Chondrocyte (in vitro differentiated cells): ENCODE data around the gene OTOGL. TPM values are rescaled to one million over a fixed set of nuclear protein-coding genes. Genes with fewer than 3 reads are reported as not detected.

Source experiments
- DNase-seq: peaks from one replicate; pipeline ENCODE4 v3.0.0; 2021; ENCODE audit warnings: mixed read lengths, low spot score
- H3K27ac Mint-ChIP-seq: one replicate; pipeline ENCODE4 v1.8.0; 2021; ENCODE audit warnings: mild to moderate bottlenecking, moderate library complexity, mixed read lengths; ENCODE audit not compliant: unreplicated experiment
- H3K27me3 Mint-ChIP-seq: 2 replicates; pipeline ENCODE4 v1.8.0; 2021; ENCODE audit warnings: low read depth, mixed read lengths
- H3K36me3 Mint-ChIP-seq: 2 replicates; pipeline ENCODE4 v1.8.0; 2021; ENCODE audit warnings: low read depth, mixed read lengths
- H3K4me1 Mint-ChIP-seq: 2 replicates; pipeline ENCODE4 v1.8.0; 2021; ENCODE audit warnings: low read depth, mild to moderate bottlenecking, mixed read lengths
- H3K4me3 Mint-ChIP-seq: one replicate; pipeline ENCODE4 v1.8.0; 2021; ENCODE audit warnings: mild to moderate bottlenecking, moderate library complexity, mixed read lengths; ENCODE audit not compliant: unreplicated experiment
- H3K9me3 Mint-ChIP-seq: 2 replicates; pipeline ENCODE4 v1.8.0; 2021; ENCODE audit warnings: low read depth, mixed read lengths
- total RNA-seq: library from RNA; stranded (reverse); gene quantifications from 3 replicates; pipeline ENCODE4 v1.2.1, GENCODE V29; 2021
- TF ChIP-seq, protein P1 (sequence below): fragments of 200-600 bp; sonication (generic); IDR thresholded peaks from 2 replicates; pipeline ENCODE4 v1.5.0; 2021; ENCODE audit warnings: antibody characterized with exemption, mild to moderate bottlenecking, moderate library complexity

Gene OTOGL
- total RNA-seq, 1 donor from 2014 or later = 0.25 TPM

DNA sequence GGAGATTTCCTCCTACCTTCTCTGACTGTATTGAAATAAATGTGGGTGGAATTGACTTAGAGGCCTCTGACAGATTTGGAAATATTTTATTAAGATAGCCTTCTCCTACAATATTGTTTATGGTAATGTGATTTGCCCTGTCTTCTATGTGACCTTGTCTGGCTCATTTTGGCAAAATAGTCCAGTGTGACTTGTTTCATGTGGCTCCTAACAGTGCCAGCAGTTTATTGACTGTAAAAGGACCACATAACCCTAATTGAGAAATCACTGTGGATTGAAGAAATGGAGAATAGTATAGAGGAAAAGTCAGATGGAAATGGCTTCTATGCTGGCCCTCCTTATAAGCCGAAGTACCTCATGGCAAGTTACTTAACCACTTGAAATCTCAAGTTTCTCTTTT, 173.8 kb downstream of the OTOGL start:
- DNase-seq = no peak
- Mint-ChIP-seq H3K4me3 (no peak overlapping the region), H3K27me3 (no peaks in the 10 kb centered on the region), H3K36me3 (no peaks in the 10 kb centered on the region), H3K9me3 (no peaks in the 10 kb centered on the region), H3K4me1 (peaks cover 31% of the 10 kb centered on the region), H3K27ac (no peak overlapping the region)
- TF ChIP-seq, protein P1, sequence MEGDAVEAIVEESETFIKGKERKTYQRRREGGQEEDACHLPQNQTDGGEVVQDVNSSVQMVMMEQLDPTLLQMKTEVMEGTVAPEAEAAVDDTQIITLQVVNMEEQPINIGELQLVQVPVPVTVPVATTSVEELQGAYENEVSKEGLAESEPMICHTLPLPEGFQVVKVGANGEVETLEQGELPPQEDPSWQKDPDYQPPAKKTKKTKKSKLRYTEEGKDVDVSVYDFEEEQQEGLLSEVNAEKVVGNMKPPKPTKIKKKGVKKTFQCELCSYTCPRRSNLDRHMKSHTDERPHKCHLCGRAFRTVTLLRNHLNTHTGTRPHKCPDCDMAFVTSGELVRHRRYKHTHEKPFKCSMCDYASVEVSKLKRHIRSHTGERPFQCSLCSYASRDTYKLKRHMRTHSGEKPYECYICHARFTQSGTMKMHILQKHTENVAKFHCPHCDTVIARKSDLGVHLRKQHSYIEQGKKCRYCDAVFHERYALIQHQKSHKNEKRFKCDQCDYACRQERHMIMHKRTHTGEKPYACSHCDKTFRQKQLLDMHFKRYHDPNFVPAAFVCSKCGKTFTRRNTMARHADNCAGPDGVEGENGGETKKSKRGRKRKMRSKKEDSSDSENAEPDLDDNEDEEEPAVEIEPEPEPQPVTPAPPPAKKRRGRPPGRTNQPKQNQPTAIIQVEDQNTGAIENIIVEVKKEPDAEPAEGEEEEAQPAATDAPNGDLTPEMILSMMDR = no peak

DNA sequence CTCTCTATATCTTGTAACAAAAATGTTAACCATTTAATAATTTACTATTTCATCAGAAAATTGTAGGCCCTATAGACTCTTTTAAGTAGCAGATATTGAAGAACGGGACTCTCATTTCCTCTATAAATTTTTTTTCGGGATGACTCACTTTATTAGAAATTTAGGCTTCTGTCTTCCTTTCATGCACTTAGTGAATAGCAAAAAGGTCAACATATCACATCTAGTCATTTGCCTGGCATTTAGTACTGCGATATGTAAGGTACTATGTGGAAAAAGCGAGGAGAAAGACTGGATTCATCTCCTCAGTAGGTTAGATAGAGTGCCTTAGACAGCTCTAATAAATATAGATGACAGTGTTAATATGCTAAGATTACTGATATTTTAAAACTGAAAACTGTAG, 178.4 kb downstream of the OTOGL start:
- no peaks in the 10 kb centered on the region for H3K36me3 Mint-ChIP-seq
- no peaks in the 10 kb centered on the region for H3K4me1 Mint-ChIP-seq
- peaks cover 16% of the 10 kb centered on the region for H3K9me3 Mint-ChIP-seq
- TF ChIP-seq, protein P1 = no peak
- H3K27ac Mint-ChIP-seq = no peak overlapping the region
- H3K27me3 Mint-ChIP-seq = no peaks in the 10 kb centered on the region
- H3K4me3 Mint-ChIP-seq = no peak overlapping the region
- no peak for DNase-seq

DNA sequence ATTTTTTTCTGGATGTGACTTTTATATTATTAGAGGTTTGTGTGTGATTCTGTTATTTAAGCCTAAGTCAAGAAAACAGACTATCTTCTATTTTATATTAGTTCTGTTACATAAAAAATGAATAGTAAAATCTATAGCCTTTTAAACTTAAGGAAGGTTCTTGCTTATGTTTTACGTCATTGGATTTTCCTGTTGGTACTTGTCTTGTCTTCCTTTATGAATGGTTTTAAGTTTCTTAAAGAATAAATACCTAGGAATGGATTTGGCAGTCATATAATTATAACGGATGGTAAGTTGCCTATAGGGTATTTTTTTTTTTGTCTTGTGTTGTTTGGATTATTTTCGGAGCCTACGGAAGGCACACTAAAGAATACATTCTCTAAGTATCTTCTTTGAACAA, 182.9 kb downstream of the OTOGL start:
- no peaks in the 10 kb centered on the region for H3K4me1 Mint-ChIP-seq
- H3K27me3 Mint-ChIP-seq = no peaks in the 10 kb centered on the region
- H3K9me3 Mint-ChIP-seq = peaks cover 20% of the 10 kb centered on the region
- DNase-seq = no peak
- H3K36me3 Mint-ChIP-seq = no peaks in the 10 kb centered on the region
- no peak overlapping the region for H3K27ac Mint-ChIP-seq
- no peak overlapping the region for H3K4me3 Mint-ChIP-seq
- TF ChIP-seq, protein P1 = no peak

DNA sequence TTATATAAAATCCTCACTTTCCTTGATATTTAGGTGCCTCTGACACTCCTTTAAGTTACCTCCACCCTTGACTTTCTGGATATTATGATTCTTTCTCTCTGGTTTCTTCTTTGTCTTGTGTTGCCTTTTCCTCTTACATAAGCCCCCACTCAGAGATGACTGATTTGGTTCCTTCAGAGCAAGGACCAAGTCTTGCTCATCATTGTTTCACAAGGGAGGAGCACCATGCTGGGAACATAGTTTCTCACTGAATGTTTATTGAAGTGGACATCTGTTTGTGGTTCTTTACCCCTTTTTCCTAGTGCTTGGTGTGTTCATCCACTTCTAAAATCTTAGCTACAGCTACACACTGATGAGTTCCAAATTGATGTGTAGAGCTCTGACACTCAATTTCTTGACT, 183.4 kb downstream of the OTOGL start:
- Mint-ChIP-seq H3K27me3 (no peaks in the 10 kb centered on the region), H3K4me1 (no peaks in the 10 kb centered on the region), H3K27ac (no peak overlapping the region), H3K9me3 (peaks cover 25% of the 10 kb centered on the region), H3K4me3 (no peak overlapping the region), H3K36me3 (no peaks in the 10 kb centered on the region)
- DNase-seq = no peak
- TF ChIP-seq, protein P1 = no peak

DNA sequence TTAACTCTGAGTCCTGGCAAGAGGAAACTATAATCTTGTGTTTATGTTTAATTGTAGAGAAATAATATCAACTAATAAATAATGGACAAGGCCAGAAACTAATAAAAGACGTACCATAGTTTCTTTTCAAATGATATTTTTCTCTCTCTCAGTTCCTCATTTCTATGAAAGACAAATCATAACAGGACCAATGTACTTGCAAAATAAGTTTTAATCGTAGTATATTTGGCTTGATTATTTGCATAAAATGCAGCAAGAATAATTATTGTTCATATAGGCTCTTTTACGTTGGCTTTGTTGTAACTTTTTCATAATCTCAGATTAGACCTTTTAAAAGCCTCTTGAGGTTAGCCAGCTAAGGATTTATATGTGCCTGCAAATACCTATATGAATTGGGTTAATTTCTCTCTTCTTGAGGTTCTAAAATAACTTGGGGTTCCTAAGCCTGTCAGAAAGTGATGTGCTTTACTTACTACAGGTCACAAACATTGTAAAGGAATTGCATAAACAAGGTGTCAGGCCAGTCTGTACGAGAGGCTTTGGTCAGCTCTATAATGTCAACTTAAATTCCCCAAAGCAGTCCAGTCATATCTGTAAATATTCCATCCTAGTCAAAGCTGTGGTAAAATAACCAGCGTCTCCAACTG, 191.9 kb downstream of the OTOGL start:
- no peak overlapping the region for H3K27ac Mint-ChIP-seq
- no peak for DNase-seq
- H3K27me3 Mint-ChIP-seq = no peaks in the 10 kb centered on the region
- no peak overlapping the region for H3K4me3 Mint-ChIP-seq
- peaks cover 16% of the 10 kb centered on the region for H3K9me3 Mint-ChIP-seq
- peaks cover 3% of the 10 kb centered on the region for H3K4me1 Mint-ChIP-seq
- H3K36me3 Mint-ChIP-seq = peaks cover 4% of the 10 kb centered on the region
- TF ChIP-seq, protein P1 = no peak
